SW480 (cell line): Measurements from ENCODE around the gene TENM4.

Experiments
- DNase-seq: peaks from one replicate; pipeline ENCODE4 v3.0.0-alpha.2; 2016; ENCODE audit warnings: low spot score

Gene TENM4

DNA sequence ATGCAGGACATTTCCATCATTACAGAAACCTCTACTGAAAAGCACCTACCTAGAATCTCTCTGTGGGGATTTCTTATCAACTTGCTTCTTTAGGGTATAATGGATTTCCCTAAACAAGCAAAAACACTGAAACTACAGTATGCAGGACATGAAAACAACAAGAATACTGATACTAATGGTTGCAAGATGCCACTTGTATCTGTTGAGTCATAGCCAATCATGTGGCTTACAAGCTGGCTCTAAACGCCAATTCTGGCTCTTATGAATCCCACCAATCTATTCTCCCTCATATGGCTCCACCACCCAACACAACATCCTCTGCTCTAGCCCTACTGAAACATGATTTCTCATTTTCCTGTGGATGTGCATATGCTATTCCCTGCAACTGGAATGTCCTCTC is 22.6 kb downstream of the TENM4 start:
- no peak for DNase-seq

DNA sequence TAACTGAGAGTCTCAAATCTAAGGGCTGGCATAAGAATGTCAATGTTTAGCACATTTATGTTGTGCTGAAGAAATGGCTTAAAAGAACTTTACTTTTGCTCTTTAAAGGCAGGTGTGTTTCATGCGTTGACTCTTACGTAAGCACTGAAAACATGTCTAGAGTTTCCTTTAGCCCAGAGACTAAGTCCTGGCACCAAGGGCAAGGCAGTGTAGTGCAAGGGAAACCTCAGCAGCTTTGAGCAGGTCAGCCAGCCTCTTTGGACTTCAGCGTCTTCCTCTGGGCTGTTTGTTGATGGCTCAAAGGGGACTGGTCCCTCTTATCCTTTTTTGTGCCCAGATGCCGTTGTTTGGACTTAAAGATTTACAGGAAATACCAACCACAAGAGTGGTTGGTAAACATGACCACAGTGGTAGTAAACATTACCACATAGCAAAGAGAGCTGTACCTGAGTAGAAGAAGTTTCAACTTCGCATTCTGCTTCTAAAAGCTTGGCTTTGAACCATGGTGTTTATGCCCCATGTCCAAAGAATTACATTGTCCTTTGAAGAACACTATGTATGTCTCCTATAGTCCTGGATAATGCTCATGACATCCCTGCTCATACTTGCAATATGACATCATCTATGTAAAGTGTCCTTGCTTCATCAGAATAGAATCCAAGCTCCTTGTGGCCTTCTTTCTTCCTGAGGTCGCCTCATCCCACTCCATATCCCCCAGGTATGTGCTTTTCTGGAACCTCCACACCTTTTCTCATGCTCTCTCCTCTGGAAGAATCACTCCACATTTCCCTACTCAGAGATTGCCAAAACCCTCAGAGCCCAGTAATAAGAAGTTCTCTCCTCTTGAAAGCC is 23.5 kb downstream of the TENM4 start:
- DNase-seq, result no peak

DNA sequence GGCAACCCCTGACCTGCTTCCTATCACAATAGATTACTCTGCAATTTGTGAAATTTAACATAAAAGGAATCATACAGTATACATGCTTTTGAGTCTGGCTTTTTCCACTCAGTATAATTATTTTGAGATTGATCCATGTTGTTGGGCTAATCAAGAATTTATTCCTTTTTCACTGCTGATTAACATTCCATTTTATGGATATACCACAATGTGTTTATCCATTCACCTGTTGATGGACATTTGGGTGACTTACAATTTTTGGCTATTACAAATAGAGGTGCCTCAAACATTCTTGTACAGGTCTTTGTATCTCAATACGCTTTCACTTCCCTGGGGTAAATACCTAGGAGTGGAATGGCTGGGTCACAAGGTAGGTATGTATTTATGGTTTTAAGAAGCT is 24.9 kb downstream of the TENM4 start:
- no peak for DNase-seq

DNA sequence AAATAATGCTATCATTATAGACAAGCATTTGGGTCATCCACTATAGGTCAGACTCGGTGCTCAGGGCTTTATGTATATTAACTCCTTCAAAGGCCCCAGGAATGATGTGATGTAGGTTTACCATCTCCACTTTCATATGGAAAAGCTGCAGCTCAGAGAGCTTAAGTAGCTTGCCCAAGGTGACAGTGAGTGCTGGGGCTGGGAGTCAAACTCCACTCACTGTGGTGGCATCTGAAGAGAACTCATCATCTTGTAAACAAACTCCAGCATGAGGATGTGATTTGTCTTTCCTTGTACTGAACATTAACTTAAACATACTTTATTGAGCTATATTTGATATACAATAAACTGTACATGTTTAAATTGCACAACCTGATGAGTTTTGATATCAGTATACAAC is 25.4 kb downstream of the TENM4 start:
- DNase-seq, result no peak

DNA sequence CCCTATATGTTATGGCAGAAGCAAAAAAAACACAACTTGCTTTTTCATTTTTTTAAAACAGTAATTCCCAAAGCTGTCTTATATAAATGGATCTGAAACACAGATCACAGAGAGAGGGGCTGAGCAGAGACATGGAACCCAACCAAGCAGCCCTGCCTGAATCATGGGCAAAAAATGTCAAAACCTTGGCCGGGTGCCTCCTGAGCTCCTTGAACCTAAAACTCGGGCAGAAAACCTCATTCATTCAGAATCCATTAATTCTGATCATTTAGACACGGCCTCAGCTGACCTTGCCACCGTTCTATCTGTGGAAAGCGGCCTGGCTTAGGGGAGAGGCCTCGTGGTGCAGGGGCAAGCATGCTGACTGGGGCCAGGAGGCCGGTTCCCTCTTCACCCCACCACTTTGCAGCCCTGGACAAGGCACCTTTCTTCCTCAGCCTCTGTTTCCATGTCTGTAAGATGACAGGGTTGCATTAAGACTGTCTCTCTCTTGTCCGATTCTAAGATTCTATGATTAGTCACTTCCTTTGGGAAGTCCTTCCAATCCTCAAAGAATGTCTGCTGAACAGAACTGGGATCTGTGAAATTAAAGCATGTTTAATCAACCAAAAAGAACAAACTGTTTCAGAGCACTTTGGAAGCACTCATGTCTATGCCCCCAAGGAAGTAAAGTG is 26.0 kb downstream of the TENM4 start:
- DNase-seq, result no peak

DNA sequence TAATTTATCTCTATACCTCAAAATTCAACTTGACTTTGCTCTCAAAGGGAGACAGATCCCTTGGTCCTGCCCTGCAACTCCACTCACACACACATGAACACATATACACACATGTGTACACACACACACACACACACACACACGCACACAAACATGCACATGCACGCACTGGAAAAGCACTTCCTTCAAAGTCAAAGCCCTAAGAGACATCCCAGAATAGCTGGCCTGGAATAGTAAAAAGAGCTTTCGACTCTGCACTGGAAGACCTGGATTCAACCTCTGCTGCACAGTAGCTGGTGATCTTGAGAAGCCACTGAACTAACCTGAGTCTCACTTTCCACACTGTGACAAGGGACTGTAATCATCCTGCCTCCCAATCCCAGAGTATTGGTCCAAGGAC is 26.8 kb downstream of the TENM4 start:
- DNase-seq, result no peak

DNA sequence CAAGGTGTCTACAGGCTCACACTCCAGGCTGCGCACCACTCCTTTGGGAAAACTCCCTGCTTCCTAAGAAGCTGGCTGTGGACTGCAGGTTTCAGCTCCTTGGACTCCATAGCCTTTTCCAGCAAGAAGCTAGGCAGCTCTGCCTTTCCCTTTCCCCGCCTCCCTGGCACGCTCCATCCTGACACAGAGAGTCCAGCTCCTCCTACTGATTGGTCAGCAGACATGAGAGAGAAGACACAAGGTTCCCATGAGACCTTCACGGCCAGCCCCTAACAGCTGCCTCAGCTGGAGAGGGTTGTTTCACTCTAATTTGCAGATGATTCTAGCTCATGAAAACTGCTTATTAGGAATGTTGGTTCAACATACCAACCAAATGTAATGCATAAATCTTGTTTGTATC is 27.6 kb downstream of the TENM4 start:
- DNase-seq, result peak; percentile 18

DNA sequence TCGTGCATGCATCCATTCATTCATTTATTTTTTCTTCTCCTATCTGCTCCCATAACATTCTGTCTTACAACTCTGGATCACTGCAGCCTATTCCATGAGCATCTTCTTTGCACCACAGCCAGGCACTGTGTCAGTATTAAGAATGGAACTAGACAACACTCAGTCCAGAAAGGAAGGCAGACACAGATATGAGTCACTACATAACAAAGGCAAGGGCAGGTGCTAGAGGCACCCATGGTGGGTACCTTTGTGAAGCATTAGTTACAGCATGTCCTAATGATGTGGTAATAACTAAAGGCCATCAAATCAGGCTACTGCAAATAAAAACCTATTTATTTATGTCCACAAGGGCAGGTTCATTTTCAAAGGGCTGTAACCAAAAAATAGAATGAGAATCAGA is 28.1 kb downstream of the TENM4 start:
- no peak for DNase-seq

DNA sequence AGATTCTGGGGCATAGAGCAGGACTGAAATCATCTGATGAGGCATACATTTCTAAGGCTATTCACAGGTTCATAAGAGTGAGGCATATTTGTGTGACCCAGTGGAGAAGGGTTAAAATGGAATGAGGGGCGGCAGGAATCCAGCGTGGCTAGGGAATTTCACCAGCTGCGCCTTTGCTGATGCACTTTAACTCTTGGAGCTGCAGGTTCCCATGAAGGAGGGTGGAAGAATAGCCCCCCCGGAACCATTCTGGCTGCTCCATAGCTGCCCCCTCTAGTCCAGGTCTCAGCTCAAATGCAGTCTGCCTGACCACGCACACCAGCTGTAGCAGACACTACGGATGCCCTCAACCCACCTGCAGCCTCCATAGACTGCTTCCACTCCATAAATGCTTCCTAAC is 31.5 kb downstream of the TENM4 start:
- no peak for DNase-seq

DNA sequence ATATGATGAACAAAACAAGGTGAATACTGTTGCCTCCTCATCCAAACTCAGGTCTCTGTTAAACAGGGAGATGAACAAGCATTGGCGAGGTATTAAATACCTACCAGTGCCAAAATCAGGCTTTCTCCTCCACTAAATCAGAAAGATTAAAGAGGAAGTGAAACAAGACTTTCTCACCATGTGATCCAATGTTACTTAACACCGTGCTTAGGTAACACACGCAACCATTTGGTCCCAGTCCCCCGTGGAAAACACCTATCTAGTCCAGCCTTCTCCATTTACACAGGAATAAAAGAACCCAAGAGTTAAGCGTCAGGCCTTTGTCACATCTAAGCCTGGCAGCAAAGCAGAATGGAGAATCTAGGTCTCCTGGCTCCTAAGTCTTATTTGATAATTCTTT is 34.5 kb downstream of the TENM4 start:
- DNase-seq, result no peak

DNA sequence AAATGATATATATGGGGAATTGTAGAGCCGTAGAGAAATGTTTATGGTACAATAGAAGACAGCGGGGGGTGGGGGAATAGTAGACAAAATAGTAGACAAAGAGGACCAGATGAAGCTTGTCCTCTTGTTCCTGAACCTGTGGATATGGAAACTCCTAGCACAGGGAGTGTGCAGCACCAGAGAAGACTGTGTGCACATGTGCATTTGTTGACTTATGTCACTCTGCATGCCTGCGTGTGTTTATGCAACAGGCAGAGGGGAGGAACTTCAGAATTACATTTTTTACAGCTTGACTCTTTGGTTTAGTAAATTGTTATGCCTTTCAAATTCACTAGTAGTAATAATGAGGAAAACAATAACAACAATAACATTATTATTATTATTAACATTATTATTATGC is 36.0 kb downstream of the TENM4 start:
- no peak for DNase-seq

DNA sequence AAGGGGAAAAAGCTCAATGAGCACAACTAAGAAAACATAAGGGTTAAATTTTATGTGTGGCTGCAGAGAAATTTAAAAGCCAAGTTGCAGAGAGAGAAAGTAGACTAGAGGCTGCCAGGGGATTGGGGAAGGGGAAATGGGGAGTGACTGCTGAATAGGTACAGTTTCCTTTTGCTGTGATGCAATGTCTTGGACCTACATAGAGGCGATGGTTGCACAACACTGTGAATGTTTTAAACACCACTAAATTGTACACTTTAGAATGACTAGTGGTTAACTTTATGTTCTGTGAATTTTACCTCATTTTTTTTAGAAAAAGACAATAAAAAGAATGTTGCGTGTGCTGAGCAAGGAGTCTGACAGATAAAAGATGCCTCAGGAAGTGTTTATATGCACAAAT is 36.5 kb downstream of the TENM4 start:
- no peak for DNase-seq

DNA sequence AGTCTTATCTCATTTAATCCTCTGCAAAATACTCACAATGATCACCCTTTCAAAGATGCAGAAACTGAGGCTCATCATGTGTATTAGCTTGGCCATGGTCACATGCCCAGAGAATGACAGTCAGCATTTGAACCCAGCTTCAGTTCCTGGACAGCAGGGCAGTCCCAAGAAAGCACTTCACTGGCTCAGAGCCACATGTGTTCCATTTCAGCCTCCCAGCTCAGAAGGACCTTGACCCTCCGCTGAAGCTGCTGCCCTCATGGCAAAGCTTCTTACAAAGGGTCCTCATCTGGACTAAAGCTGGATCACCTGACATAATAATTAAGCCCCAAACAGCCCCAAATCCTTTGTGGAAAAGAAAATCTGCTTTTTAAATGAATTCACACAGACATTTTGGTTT is 37.0 kb downstream of the TENM4 start:
- no peak for DNase-seq

DNA sequence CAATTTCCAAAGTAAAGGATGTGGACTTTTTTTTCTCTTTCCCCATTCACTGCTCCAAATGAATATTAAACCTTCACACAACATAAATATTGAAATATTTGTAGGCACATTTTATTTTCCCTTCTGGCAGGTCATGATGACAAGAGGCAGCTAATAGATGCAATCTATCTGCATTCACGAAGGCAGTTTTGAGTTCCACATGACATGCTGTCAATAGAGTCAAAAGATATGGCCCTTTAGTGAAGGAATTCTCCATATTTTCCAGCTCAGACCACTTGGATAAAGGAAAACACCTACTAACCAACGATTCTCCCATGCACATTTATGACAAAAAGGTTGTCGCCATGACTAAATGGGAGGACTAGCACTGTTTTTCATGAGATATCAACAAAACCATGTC is 37.9 kb downstream of the TENM4 start:
- DNase-seq, result no peak

DNA sequence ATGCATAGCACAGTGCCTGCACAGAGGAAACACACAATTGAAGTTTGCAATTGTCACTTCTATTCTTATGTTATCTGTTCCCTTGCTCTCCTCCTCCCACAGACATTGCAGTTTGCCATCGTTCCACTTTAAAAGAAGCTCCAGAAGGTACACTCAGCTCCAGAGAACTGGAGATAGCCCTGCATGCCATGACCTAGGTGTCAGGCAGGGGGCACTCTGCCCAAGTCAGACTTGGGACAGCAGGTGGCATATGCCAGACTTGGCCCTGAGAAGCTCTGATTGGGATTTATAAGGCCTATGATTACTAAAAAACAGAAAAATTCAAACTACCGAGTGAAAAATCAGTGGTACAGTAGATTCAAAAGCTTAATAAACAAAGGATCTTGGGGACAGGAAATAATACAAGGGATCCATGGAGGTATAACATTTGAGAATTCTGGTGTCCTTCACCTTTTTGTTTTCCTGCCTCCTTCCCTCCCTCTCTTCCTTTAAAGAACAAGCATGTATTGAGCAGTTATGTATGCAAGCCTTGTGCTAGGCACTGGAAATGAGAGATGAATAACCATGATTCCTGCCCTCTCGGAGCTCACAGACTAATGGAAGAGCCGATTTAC is 40.0 kb downstream of the TENM4 start:
- DNase-seq, result peak; percentile 38

DNA sequence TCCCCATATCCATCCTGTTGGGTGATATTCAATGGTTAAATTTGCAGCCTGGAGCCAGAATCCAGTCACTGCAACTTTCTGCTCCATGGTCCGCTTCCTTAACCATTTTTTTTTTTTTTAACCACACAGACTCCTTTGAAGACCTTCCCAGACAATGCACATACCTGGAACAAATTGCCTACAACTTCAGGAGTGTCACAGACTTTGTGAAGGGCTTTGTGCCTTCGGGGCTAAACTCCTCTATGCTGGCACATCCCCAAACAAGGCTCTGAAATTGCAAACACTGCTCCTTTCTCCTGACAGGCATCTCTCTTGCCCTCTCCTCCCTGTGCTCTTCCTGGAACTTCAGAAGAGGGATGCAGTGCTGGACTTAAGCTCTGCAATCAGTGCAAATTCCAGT is 40.6 kb downstream of the TENM4 start:
- no peak for DNase-seq

DNA sequence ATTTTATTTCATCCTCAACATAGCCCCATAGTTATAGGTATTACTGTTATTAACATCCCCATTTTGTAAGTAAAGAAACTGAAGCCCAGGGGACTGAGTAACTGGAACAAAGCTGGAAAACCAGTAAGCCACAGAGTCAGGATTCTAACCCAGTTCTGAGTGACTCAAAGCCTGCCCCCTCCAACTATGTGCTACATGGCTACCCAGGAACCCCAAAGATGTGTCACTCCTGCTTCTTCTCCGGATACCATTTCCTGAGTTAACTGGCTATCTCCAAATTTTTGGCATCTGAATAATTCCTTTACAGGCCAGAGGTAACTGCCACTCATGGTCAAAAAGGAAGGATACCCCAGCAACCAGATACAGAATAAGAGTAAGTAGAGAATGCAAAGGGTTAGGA is 43.6 kb downstream of the TENM4 start:
- no peak for DNase-seq

DNA sequence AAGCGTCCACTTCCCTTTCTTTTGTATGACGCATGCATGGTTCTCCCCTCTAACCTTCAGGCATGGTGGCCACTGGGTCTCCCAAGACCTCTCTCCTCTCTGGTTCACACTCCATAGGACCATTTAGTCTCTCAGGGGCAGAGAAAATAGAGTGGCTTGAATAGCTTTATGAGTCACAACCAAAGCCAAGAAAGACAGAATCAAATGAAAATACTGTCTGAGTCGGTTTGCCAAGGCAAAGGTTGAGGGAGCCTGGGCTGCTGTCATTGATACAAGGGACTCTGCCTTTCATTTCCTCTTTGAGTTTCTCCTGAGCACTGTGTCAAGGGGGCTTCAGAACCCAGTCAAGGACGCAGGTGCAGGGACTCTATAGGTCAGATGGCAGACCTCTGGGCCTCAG is 44.2 kb downstream of the TENM4 start:
- DNase-seq, result no peak

DNA sequence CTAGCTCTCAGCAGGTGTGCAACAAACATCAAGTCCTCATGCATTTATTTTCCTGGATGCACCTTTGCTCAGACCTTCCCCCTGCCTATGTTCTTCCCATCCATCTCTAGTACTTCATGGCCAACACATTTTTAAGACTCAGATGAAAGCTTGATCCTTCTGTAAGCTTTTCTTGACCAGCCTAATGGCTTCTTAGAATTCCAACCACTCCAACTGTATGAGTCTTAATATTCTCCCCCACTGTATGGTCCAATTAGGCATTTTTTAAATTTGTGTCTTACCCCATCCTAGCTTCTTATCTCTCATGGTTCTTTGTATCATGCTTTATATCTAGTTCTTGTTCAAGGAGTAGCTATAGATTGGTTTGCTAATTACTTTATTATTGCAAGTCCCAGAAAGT is 44.8 kb downstream of the TENM4 start:
- DNase-seq, result no peak

DNA sequence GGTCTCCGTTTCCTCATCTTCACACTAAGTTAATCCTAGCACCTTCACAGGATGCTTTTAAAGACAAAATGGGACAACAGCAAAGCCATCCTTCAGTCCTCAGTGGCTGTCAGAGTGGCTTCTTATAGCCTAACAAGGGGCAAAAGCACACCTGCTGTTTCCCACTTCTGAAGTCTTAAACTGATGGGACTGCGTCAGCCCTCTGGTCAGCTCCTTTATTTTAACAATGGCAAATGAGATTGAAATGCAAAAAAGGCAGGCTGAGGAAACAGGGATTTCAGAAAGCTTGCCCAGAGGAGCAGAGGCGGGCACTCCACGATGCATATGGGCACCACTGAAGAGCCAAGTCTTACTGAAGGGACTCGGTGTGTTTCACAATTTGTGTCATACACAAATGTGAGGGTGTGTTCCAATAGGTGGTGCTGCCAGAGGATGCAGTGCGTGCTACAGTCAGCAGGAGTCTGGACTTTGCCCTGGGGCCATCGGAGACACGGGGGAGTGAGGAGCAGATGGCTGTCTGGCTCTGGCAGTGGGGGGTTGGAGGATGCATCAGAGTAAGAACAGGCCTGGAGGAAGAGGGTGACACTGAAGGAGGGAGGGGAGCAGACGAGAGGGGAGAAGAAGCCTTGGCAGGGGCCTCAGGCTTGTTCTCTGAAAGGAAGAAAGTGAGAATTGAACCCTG is 47.3 kb downstream of the TENM4 start:
- peak; percentile 39 for DNase-seq

DNA sequence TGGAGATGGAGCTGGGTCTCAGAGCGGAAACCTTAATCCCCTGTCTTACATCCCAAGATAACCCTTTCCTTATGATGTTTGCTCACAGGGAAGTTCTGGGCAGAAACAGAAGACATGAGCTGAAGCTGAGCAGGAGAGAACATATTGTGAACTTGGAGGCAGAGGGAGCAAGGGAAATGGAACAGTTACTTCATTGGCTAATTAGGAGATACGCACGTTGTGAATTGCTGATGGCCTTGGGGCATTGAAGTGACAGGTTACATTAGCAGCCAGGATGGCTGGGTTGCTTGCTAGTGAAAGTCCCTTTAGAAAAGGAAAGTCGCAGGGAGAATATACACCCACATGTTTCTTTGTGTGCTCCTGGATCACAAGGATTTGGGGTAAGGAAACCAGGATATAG is 48.7 kb downstream of the TENM4 start:
- no peak for DNase-seq

DNA sequence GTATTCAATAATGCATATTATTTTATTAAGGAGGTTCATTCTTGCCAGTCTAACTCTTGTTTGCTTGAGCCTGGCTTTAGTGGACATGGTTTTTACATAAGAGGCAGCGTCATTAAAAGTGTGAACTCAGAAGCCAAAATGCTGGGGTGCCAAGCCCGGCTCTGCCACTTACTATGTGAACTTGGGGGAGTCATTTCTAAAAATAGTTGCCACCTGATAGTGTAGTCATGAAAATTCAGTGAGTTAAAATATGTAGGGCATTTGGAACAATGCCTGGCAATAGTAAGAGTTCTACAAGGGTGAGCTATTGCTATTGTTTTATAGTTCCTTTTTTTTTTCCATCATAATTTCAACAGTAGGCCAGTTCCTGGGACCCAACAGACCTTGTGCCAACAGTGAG is 49.9 kb downstream of the TENM4 start:
- DNase-seq, result no peak

DNA sequence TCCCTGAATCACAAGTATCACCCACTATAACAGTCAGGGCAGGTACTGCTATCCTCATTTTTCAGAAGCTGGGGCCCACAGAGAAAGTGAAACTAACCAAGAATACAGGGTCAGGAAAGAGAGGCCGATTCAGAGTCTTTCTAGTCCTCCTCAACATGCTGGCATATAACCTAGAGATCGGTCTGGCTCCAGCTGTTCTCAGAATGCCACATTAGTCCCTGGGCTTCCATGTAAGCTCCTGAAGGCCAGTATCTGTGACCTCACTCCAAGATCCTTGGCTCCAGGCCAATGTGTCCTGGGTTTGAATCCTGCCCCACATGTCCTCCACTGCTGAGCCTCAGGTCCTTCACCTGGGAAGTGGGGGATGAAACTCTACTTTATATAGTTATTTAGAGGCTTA is 50.4 kb downstream of the TENM4 start:
- no peak for DNase-seq
